Muscle layer of colon (tissue), 2 donors: ENCODE measurements around the gene CLIP3.
"Not testable (repeated sequence)": the region's sequence is repeated elsewhere in the genome, so short reads cannot be mapped to it uniquely, and the experiment has no call there.

Experiments used
- H3K27ac ChIP-seq: one replicate; pipeline ENCODE4 v1.7.0; 2013; ENCODE audit warnings: low read depth, mild to moderate bottlenecking, low read length, moderate library complexity
- H3K27me3 ChIP-seq, 2 donors: one replicate each; pipeline ENCODE4 v1.7.0; 2013; ENCODE audit warnings: low read length in 2 of 2, mild to moderate bottlenecking in 2 of 2; ENCODE audit not compliant: insufficient read depth in 2 of 2, control insufficient read depth in 1 of 2
- H3K36me3 ChIP-seq: one replicate; pipeline ENCODE4 v1.7.0; 2013; ENCODE audit warnings: mild to moderate bottlenecking, low read length; ENCODE audit not compliant: insufficient read depth
- H3K4me1 ChIP-seq: one replicate; pipeline ENCODE4 v1.7.0; 2013; ENCODE audit warnings: mild to moderate bottlenecking, low read length; ENCODE audit not compliant: insufficient read depth
- H3K4me3 ChIP-seq, 2 donors: one replicate each; pipeline ENCODE4 v1.7.0; 2013; ENCODE audit warnings: low read length in 2 of 2, low read depth in 1 of 2, mild to moderate bottlenecking in 1 of 2, moderate library complexity in 1 of 2
- H3K9ac ChIP-seq: one replicate; pipeline ENCODE4 v1.7.0; 2013; ENCODE audit warnings: low read length
- H3K9me3 ChIP-seq: one replicate; pipeline ENCODE4 v1.7.0; 2013; ENCODE audit warnings: mild to moderate bottlenecking, low read length
- donor health status: abdominal sarcoma.
- donor health status: Adenocarcinoma of cecum.

Gene CLIP3

DNA sequence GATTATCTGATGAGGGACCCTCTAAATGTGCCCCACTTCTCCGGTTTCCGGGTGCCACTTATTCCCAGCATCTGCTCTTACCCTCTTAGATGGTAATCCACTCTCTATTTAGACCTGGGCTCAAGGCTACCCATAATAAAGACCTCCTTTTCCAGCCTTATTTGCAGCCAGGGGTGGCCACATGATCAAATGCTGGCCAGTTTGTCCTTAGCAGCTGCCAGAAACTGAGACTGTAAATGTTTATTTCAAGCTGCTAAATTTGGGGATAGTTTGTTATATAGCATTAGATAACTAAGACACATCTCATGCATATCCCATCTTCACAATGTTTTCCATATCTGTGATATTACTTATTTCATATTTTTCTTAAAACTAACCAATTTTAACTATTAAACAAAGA, 11.3 kb upstream of the CLIP3 start:
- Histone ChIP-seq H3K27ac (peak overlapping the region; percentile 56), H3K9ac (no peak overlapping the region), H3K27me3 (no peaks in the 10 kb centered on the region), H3K4me3 (no peak overlapping the region), H3K4me1 (peaks cover 36% of the 10 kb centered on the region), H3K36me3 (no peaks in the 10 kb centered on the region), H3K9me3 (no peaks in the 10 kb centered on the region)

- Histone ChIP-seq H3K9me3 (no peaks in the 10 kb centered on the region), H3K4me1 (peaks cover 34% of the 10 kb centered on the region), H3K27ac (no peak overlapping the region), H3K36me3 (no peaks in the 10 kb centered on the region), H3K4me3 (no peak overlapping the region), H3K9ac (no peak overlapping the region), H3K27me3 (no peaks in the 10 kb centered on the region)
Measured at GRCh38 chr19:36041831-36042230, 9.2 kb upstream of the CLIP3 start.

DNA sequence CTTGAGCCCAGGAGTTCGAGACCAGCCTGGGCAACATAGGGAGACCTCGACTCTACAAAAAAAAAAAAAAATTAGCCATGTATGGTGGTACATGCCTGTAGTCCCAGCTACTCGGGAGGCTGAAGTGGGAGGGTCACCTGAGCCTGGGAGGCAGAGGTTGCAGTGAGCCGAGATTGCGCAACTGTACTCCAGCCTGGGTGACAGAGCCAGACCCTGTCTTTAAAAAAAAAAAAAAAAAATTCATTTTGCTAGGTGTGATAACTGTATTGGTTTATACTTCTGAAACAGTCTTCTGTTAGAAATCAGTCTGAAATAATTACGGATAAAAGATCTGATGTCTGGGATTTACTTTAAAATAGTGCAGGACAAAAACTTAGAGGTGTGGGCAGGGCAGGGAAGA, 8.4 kb upstream of the CLIP3 start:
- H3K27me3 ChIP-seq, H3K9ac ChIP-seq, H3K27ac ChIP-seq, H3K36me3 ChIP-seq, H3K9me3 ChIP-seq, H3K4me3 ChIP-seq: not testable (repeated sequence)
- peaks cover 27% of the 10 kb centered on the region for H3K4me1 ChIP-seq

DNA sequence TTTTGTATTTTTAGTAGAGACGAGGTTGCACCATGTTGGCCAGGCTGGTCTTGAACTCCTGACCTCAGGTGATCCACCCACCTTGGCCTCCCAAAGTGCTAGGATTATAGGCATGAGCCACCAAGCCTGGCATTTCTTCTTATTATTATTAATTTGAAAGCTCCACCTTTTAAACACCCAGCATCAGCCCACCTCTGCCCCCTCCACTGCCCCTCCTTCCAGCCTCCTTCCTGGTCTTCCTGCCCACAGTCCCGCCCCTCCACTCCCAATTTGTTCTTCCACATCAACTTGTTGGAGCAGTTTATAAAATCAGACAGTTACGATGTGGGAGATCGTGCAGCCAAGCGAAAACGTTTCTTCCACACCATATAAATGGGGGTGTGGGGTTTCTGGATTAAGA, 7.8 kb upstream of the CLIP3 start:
- Histone ChIP-seq H3K9ac (no peak overlapping the region), H3K9me3 (no peaks in the 10 kb centered on the region), H3K27ac (no peak overlapping the region)

DNA sequence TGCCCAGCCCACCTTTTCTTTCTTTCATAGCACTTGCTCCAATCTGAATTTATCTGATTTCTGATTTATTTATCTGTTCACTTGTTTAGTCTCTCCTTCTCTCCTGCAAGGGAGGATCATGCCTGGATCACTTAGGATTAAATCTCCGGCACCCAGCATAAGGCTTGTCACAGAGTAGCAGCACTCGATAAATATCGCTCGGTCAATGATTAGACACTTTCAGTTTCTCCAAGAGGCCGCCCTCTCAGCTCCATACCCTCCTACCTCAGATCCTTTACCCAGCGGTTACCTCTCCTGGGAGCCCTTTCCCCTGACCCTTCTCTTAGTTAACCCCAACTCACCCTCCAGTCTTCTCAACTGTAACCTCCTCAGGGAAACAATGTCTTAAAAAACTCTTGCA, 1.4 kb downstream of the CLIP3 start:
- no peaks in the 10 kb centered on the region for H3K9me3 ChIP-seq
- no peak overlapping the region for H3K9ac ChIP-seq
- peaks cover 11% of the 10 kb centered on the region for H3K4me1 ChIP-seq
- H3K27ac ChIP-seq, result no peak overlapping the region
- peaks cover 24% of the 10 kb centered on the region for H3K36me3 ChIP-seq
- H3K4me3 ChIP-seq, result no peak overlapping the region
- no peaks in the 10 kb centered on the region for H3K27me3 ChIP-seq

More for the DNA sequence above, 7.8 kb upstream of the CLIP3 start:
- H3K27me3 ChIP-seq, result no peaks in the 10 kb centered on the region
- H3K36me3 ChIP-seq, result peaks cover under 1% of the 10 kb centered on the region
- peaks cover 25% of the 10 kb centered on the region for H3K4me1 ChIP-seq
- no peak overlapping the region for H3K4me3 ChIP-seq

DNA sequence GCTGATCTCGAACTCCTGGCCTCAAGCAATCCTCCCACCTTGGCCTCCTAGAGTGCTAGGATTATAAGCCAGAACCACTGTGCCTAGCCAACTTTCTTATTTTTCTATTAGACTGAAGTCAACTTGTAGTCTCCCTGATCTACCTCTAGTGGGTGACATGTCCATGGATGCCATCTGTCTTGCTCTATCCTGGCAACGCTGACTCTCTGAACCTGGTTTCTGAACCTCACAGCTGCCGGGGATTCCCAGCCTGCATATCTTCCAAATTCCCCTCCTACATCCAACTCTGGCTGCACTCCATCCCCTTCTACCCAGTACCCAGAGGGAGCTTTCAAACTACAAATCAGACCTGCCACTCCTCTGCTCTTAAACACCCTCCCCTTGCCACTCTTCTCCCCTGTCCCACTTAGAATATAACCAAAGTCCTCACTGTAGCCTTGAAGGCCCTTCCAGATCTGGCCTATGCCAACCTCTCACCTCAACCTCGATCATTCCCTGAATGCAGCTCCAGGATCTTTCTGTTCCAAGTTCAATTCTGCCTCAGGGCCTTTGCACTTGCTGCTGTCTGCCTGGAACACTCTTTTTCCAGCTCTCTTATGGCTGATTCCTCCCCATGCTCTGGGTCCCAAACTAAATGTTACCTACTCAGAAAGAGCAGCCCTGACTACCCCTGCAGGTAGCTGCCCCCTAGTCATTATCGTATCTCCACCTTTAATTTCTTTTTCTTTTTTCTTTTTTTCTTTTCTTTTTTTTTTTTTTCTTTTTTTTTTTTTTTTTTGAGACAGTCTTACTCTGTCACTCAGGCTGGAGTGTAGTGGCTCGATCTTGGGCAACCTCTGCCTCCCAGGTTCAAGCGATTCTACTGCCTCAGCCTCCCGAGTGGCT, 2.2 kb downstream of the CLIP3 start:
- no peaks in the 10 kb centered on the region for H3K27me3 ChIP-seq
- no peak overlapping the region for H3K27ac ChIP-seq
- H3K36me3 ChIP-seq, result peaks cover 28% of the 10 kb centered on the region
- H3K9ac ChIP-seq, result no peak overlapping the region
- peaks cover 11% of the 10 kb centered on the region for H3K4me1 ChIP-seq
- no peak overlapping the region for H3K4me3 ChIP-seq
- no peaks in the 10 kb centered on the region for H3K9me3 ChIP-seq

GRCh38 chr19:36028313-36029041, 4.2 kb downstream of the CLIP3 start:
- Histone ChIP-seq H3K27me3 (no peaks in the 10 kb centered on the region), H3K36me3 (peaks cover 39% of the 10 kb centered on the region), H3K4me3 (no peak overlapping the region), H3K9ac (no peak overlapping the region), H3K4me1 (peaks cover 11% of the 10 kb centered on the region), H3K9me3 (no peaks in the 10 kb centered on the region), H3K27ac (no peak overlapping the region)

DNA sequence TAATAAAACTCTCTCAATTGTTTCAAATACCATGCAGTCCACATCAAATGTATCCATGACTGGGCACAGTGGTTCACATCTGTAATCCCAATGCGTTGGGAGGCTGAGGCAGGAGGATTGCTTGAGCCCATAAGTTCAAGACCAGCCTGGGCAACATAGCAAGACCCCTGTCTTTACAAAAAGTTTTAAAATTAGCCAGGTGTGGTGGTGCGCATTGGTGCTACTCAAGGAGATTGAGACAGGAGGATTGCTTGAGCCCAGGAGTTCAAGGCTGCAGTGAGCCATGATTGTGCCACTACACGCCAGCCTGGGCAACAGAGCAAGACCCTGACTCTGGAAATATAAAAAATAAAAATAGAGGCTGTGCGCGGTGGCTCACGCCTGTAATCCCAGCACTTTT, 5.0 kb downstream of the CLIP3 start:
- Histone ChIP-seq H3K9ac (no peak overlapping the region), H3K9me3 (no peaks in the 10 kb centered on the region), H3K36me3 (peaks cover 43% of the 10 kb centered on the region), H3K27me3 (no peaks in the 10 kb centered on the region), H3K4me1 (peaks cover 5% of the 10 kb centered on the region), H3K27ac (no peak overlapping the region), H3K4me3 (no peak overlapping the region)

- no peak overlapping the region for H3K27ac ChIP-seq
- no peak overlapping the region for H3K9ac ChIP-seq
- H3K4me1 ChIP-seq, result no peaks in the 10 kb centered on the region
- H3K4me3 ChIP-seq, result no peak overlapping the region
- H3K36me3 ChIP-seq, result peaks cover 49% of the 10 kb centered on the region
- no peaks in the 10 kb centered on the region for H3K27me3 ChIP-seq
- no peaks in the 10 kb centered on the region for H3K9me3 ChIP-seq
Measured at GRCh38 chr19:36026091-36026876, 6.4 kb downstream of the CLIP3 start.

DNA sequence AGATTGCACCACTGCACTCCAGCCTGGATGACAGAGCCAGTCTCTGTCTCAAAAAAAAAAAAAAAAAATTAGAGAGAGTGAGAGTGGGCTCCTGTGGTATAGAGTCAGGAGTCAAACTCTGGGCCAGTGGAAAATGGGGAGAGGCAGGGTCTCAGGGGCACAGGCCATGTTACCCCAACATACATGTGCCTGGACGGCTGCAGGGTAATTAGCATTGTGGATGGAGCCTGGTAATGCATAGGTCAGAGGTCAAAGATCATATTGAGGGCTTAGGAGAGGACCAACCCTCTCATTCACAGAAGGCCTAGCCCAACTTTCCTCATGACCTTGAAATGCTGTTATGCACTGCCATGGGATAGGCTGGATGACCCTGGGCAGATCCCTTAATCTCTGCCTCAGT, 7.1 kb downstream of the CLIP3 start:
- Histone ChIP-seq H3K9ac (no peak overlapping the region), H3K27me3 (no peaks in the 10 kb centered on the region), H3K4me1 (no peaks in the 10 kb centered on the region), H3K36me3 (peaks cover 49% of the 10 kb centered on the region), H3K9me3 (no peaks in the 10 kb centered on the region), H3K27ac (no peak overlapping the region), H3K4me3 (no peak overlapping the region)

DNA sequence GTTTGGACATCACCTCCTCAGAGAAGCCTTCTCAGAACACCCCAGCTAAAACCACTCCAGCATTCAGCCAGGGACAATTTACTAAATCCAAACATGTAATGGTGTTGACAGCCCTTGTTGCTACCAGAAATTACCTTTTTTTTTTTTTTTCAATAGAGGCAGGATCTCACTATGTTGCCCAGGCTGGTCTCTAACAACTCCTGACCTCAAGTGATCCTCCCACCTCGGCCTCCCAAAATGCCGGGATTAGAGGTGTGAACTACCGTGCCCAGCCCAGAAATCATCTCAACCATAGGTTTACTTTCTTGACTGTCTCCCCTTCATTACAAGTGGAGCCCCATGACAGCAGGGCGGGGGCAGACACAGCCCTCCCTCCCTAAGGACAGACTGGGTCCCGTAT, 9.2 kb downstream of the CLIP3 start:
- Histone ChIP-seq H3K4me3 (no peak overlapping the region), H3K36me3 (peaks cover 53% of the 10 kb centered on the region), H3K27me3 (no peaks in the 10 kb centered on the region), H3K9ac (no peak overlapping the region), H3K4me1 (no peaks in the 10 kb centered on the region), H3K9me3 (no peaks in the 10 kb centered on the region), H3K27ac (no peak overlapping the region)
